ENCODE data around the gene TEX50.
"Not testable (repeated sequence)": the region's sequence is repeated elsewhere in the genome, so short reads cannot be mapped to it uniquely, and the experiment has no call there.

TEX50 gene

GRCh38 chr1:173635116-173635515 lies at the start of gene TEX50:
Gene TEX50 (plus strand): TSS chr1:173635338. CDS start chr1:173635522, 184 bp downstream.
- DNase-seq: no peak

DNA sequence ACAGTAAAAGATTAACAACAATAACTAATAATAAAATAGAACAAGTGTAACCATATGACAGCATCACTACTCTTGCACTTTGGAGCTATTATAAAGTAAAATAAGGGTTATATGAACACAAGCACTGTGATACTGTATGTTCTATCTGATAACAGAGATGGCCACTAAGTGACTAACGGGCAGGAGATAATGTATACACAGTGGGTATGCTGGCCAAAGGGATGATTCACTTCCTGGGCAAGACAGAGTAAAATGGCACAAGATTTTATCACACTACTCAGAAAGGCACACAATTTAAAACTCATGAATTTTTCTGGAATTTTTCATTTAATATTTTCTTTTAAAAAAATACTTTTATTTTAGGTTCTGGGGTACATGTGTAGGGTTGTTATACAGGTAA lies 44.6 kb upstream of the TEX50 start:
- DNase-seq: no peak

DNA sequence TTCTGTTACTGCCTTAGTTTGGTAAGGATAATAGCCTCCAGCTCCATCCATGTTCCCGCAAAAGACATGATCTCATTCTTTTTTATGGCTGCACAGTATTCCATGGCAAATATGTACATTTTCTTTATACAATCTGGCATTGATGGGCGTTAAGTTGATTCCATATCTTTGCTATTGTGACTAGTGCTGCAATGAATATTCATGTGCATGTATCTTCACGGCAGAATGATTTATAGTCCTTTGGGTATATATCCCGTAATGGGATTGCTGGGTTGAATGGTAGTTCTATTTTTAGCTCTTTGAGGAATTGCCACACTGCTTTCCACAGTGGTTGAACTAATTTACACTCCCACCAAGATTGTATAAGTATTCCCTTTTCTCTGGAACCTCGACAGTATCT lies 44.0 kb upstream of the TEX50 start:
- not testable (repeated sequence) for DNase-seq

- no peak for DNase-seq
Observed at GRCh38 chr1:173596097-173596825, 38.9 kb upstream of the TEX50 start.

- no peak for DNase-seq
Observed at GRCh38 chr1:173601588-173601987, 33.5 kb upstream of the TEX50 start.

- DNase-seq: no peak
Observed at GRCh38 chr1:173603056-173603591, 32.0 kb upstream of the TEX50 start, which contains the start of gene SLC9C2. Gene SLC9C2 (minus strand): TSS chr1:173603072. CDS start chr1:173601776, 1,296 bp downstream.

GRCh38 chr1:173608503-173609216 lies 26.5 kb upstream of the TEX50 start:
- DNase-seq: no peak

- not testable (repeated sequence) for DNase-seq
Observed at GRCh38 chr1:173613086-173613485, 22.1 kb upstream of the TEX50 start.

- DNase-seq: no peak
Observed at GRCh38 chr1:173616859-173617258, 18.3 kb upstream of the TEX50 start.

DNA sequence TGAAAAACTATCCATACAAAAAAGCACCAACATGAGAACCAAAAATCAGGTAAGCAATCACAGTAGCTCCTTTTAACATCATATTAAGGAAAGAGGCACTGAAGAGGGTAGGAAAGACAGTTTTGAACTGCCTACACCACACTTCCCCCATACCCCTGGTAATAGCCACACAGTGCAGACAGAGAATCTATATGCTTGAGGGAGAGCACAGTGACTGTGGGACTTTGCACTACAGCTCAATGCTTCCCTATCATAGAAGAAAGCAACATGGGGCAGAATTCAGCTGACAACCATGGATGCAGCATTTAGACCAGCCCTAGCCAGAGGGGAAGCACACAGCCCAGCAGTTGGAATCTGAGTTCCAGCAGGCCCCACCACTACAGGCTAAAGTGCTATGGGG lies 7.9 kb upstream of the TEX50 start:
- no peak for DNase-seq

- DNase-seq: no peak
Observed at GRCh38 chr1:173628888-173629287, 6.2 kb upstream of the TEX50 start.

DNA sequence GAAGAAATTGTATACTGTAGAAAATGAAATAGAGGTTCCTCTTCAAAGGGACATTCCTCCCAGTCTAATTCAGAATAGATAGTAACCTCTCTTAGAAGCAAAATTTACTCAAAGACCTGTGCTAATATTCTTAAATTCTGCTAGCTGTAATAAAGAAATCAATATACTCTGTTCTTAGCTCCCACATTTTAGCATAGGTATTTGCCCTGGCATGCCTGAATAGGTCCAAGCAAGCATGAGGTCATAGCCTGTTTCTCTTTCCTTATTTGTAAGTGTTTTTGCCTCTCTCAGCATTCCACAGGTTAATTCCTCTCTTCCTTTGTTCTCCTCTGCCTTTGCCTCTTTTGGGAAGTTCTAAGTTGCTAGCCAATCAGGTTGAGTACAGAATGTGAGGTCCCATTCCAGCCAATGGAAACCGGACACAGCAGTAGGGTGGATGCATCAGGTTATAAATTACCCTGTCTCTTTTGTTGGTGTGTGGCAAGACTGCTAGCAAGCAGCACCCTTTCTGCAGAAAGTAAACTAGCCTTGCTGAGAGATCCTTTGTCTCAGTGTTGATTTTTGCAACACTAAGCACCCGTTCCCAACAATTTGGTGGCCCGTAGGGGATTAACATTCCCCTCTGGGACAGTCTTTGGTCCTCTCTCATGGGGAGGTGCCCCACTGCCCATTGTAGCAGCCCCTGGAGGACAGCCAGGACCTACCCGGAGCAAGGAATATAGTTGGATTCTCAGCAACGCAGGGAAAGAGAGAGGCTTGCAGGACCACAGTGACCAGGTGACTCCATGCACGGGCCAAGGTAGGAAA lies 2.3 kb downstream of the TEX50 start:
- not testable (repeated sequence) for DNase-seq

- no peak for DNase-seq
Observed at GRCh38 chr1:173638043-173639021, 3.2 kb downstream of the TEX50 start.

DNA sequence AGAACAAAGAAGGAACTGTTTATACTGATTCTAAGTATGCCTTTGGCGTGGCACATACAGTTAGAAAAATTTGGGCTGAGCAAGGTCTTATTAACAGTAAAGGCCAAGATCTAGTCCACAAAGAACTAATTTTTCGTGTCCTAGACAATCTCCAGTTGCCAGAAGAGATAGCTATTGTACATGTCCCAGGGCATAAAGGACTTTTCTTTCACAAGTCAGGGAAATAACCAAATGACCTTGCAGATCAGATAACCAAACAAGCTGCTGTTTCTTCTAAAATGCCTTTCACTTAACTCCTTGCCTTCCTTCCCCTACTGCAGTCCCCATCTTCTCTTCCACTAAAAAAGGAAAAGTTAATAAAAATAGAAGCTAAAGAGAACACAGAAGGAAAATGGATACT lies 4.0 kb downstream of the TEX50 start:
- no peak for DNase-seq

DNA sequence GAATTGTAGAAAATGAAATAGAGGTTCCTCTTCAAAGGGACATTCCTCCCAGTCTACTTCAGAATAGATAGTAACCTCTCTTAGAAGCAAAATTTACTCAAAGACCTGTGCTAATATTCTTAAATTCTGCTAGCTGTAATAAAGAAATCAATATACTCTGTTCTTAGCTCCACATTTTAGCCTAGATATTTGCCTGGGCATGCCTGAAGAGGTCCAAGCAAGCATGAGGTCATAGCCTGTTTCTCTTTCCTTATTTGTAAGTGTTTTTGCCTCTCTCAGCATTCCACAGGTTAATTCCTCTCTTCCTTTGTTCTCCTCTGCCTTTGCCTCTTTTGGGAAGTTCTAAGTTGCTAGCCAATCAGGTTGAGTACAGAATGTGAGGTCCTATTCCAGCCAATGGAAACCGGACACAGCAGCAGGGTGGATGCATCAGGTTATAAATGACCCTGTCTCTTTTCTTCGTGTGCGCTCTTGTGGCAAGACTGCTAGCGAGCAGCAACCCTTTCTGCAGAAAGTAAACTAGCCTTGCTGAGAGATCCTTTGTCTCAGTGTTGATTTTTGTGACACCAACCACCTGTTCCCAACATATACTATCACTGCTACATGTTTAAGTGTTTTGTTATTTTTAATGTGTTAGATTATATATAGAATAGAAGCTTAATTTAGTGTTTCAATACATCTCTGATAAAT lies 7.5 kb downstream of the TEX50 start:
- not testable (repeated sequence) for DNase-seq

DNA sequence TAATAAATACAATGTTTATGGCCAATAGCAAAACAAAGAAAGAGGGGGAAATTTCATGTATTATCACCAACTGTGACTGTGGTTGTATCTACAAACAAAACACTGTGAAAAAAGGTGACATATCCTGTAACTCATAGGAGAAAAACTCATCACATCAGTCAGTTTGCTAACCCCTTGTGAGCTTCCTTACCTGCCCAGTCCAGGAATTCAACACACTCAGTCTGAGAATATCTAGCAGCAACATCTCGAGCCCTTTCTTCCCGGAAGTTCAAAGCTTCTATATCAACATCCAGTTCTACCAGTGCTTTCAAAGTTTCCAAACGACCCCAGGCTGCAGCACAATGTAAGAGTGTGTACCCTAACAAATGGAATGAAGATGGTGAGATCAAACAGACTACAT lies 11.5 kb downstream of the TEX50 start:
- no peak for DNase-seq

DNA sequence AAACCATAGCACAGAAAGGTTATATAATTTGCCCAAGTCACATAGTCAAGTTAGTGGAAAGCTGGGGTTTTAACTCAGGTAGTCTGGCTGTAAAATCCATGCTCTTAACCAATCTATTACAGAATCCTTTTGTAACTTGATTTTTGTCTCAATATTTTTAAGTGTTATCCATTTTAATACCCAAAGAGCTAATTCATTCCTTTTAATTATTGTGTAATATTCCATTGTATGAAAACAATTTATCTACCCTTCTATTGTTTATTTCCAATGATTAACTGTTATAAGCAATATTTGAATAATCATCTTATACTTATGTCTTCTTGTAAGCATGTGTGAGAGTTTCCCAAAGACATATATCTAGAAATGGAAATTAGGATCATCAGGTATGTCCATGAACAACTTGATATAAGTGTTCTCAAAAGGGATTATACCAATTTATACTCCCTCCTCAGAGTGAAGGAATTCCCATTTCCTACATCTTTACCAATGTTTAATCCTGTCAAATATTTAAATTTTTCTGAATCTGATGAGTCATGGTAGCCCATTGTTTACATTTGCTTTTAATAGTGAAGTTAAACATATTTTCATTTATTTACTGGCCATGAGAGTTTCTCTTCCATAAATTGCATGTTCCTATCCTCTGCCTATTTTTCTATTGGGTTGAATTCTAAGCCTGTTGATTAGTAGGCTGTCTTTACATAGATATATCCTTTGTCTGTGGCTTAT lies 13.9 kb downstream of the TEX50 start:
- DNase-seq: no peak

DNA sequence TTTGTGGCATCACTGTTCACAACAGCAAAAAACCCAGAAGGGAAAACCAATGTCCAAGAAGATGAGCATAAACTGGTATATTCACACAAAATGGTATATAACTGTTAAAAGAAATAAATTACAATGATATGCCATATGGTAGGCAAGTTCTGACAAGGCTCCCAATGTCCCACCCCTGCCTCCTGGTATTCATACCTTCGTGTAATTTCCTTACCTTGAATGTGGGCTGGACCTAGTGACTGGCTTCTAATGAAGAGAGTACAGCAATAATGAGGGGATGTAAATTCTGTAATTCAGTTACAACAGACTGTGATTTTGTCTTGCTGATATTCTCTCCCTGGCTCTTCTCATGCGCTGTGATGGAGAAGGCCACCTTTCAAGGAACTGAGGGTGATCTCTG lies 25.2 kb downstream of the TEX50 start:
- no peak for DNase-seq

DNA sequence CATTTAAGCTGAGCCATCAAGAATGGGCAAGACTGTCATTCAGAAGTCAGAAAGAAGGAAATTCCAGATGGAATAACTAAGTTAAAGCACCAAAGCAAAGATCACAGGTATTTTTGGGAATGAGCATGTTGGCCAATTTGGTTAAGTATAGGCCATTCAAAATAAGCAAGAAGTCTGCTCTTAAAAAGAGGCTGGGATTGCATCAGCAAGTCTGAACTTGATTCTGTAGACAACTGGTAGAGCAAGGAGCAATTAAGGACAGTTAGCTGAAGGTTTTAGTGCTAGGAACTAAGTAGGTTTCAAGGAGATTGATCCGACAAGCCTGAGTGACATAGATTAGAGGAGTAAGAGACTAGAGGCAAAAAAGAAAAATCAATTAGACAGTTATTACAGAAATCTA lies 26.1 kb downstream of the TEX50 start:
- DNase-seq: no peak

- DNase-seq: no peak
Observed at GRCh38 chr1:173661763-173662162, 26.6 kb downstream of the TEX50 start.

- DNase-seq: no peak
Observed at GRCh38 chr1:173663159-173663558, 28.0 kb downstream of the TEX50 start.

Measured in islet precursor cell (in vitro differentiated cells).